ENCODE measurements around the gene KLK13.

Gene KLK13

GRCh38 chr19:51018745-51019543 lies 45.9 kb downstream of the KLK13 start:
- no peak for DNase-seq

GRCh38 chr19:51016798-51017683 lies 47.9 kb downstream of the KLK13 start:
- no peak for DNase-seq

- DNase-seq = no peak
Measured at GRCh38 chr19:51015691-51016267, 49.1 kb downstream of the KLK13 start.

- no peak for DNase-seq
Measured at GRCh38 chr19:51014242-51014641, 50.6 kb downstream of the KLK13 start.

GRCh38 chr19:51012661-51013190 lies 52.2 kb downstream of the KLK13 start:
- no peak for DNase-seq

- no peak for DNase-seq
Measured at GRCh38 chr19:51010066-51010795, 54.7 kb downstream of the KLK13 start.

- no peak for DNase-seq
Measured at GRCh38 chr19:51009061-51009891, 55.6 kb downstream of the KLK13 start.

- DNase-seq = no peak
Measured at GRCh38 chr19:51007488-51007887, 57.4 kb downstream of the KLK13 start.

GRCh38 chr19:51006406-51006805 lies 58.5 kb downstream of the KLK13 start:
- DNase-seq = no peak

All from HCEC 1CT (cell line).